Erythroblast (primary cell): ENCODE results near the gene ARHGEF28.

Source experiments
- DNase-seq, 2 experiments: peaks; one replicate each; lab custom pipeline; 2025; lab: John Stamatoyannopoulos, UW
- GATA1 ChIP-seq: IDR thresholded peaks from 2 replicates; pipeline ENCODE4 v1.6.1; 2011; ENCODE audit warnings: low read depth, mild to moderate bottlenecking, control low read depth, low read length, moderate library complexity
- POLR2A ChIP-seq: IDR thresholded peaks from 2 replicates; pipeline ENCODE4 v1.6.1; 2011; ENCODE audit warnings: mild to moderate bottlenecking, low read length

ARHGEF28 gene

GRCh38 chr5:73739650-73740049, 113.7 kb downstream of the ARHGEF28 start:
- TF ChIP-seq POLR2A (no peak), GATA1 (no peak)
- DNase-seq: no peak

DNA sequence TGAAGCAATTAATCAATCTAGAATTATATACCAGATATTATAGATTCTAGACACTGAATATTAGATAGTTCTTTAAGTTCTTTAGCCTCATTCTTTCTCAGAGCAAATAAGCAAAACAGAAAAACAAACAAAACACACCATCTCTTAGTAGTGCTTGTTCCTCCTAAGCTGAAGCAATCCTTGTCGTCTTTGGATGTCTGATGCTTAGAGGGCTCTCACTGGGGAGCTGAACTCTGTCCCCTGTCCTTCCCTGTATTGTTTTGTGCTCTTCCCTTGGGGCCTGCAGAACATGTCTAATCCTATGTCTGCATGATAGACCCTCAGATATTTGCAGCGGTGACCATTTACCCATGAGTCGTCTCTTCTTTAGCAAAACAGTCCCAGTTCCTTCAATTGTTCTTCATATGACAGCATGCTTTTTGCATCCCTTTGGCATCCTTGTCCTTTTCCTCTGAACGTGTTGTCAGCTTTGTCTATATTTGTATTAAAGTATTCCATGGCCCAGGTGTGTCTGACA, 114.3 kb downstream of the ARHGEF28 start:
- TF ChIP-seq GATA1 (no peak), POLR2A (no peak)
- no peak for DNase-seq

- TF ChIP-seq GATA1: no peak
- TF ChIP-seq POLR2A: no peak
- no peak for DNase-seq
These were observed 117.2 kb downstream of the ARHGEF28 start for GRCh38 chr5:73743161-73743560.

- no peak for DNase-seq
- TF ChIP-seq GATA1 (no peak), POLR2A (no peak)
These were observed 119.8 kb downstream of the ARHGEF28 start for GRCh38 chr5:73745836-73746235.

DNA sequence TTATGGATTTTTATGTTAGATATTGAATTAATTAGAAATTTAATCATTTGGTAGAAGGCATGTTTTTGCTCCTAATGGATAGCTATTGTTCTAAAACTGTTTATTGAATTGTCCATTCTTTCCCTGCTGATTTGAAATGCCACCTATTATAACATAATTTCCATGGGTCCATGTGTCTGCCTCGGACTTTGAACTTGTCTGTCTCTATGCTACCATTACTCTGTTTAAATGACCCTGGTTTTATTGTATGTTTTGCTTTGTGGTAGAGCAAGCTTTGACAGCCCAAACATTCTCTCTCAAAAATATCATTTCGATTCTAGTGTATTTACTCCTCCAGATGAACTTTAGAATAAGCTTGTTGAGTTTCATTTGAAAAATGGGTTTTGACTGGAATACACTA, 120.6 kb downstream of the ARHGEF28 start:
- no peak for DNase-seq

GRCh38 chr5:73747696-73748380, 121.8 kb downstream of the ARHGEF28 start:
- no peak for DNase-seq
- TF ChIP-seq GATA1: no peak
- no peak for TF ChIP-seq POLR2A

More for the DNA sequence above, 120.6 kb downstream of the ARHGEF28 start:
- TF ChIP-seq GATA1 (no peak), POLR2A (no peak)

GRCh38 chr5:73748510-73749400, 122.8 kb downstream of the ARHGEF28 start:
- DNase-seq: no peak
- TF ChIP-seq POLR2A (no peak), GATA1 (no peak)

- no peak for TF ChIP-seq POLR2A
- no peak for TF ChIP-seq GATA1
- DNase-seq: no peak
These were observed 123.7 kb downstream of the ARHGEF28 start for GRCh38 chr5:73749485-73750270.

GRCh38 chr5:73751254-73751914, 125.4 kb downstream of the ARHGEF28 start:
- DNase-seq: no peak
- no peak for TF ChIP-seq POLR2A
- no peak for TF ChIP-seq GATA1

DNA sequence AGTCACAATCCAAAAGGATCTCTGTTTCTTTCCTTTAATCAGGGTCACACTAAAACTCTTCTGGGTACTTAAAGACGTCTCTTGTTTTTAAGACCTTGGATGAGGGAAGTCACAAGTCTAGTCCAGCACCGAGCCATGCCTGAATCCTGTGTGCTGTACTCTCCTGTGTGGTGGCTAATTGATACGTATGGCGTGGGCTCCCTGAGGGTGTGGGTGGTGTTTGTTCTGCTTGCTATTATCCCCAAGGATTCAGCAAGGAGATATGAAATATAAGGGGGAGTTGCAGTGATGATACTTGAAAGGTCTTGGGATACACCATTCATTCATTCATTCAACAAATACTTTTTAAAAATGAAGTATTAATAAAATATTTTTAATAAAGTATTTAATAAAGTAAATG, 128.3 kb downstream of the ARHGEF28 start:
- DNase-seq: no peak
- TF ChIP-seq POLR2A: no peak

GRCh38 chr5:73757416-73757815, 131.4 kb downstream of the ARHGEF28 start:
- no peak for DNase-seq
- TF ChIP-seq GATA1 (no peak), POLR2A (no peak)

DNA sequence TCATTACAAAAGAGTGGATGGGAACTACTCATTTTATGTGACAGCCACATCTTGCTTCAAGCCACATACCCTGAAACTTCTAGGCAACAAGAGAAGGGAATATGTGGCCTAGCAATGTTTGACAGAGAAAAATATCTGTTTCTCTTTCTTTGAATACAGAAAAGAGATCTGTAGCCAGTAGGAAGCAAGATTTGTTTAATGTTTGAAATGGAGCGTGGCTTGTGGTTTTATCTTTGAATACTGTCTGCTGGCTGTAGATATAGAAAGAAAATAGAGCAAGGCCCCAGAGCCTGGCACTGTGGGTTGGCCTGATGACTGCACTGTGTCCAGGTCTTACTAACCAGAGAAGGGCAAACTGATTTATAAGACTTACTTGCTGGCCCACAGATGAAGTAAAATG, 133.8 kb downstream of the ARHGEF28 start:
- DNase-seq: no peak
- TF ChIP-seq GATA1 (no peak), POLR2A (no peak)
